MM.1S (cell line): ENCODE results near the gene CD151.

Experiments used
- DNase-seq: peaks from one replicate; pipeline ENCODE4 v3.0.0-alpha.2; 2015
- H2AFZ ChIP-seq: fragments of 300-600 bp; sonication (generic); 2 replicates; pipeline ENCODE4 v1.6.0; 2016; ENCODE audit warnings: antibody characterized with exemption, low read length
- H3F3A ChIP-seq: fragments of 300-600 bp; sonication (generic); 2 replicates; pipeline ENCODE4 v1.6.1; 2016; ENCODE audit warnings: mild to moderate bottlenecking, antibody characterized with exemption, low read length, moderate library complexity, mixed read lengths; ENCODE audit not compliant: insufficient read depth
- H3K27ac ChIP-seq: fragments of 300-600 bp; sonication (generic); 2 replicates; pipeline ENCODE4 v1.5.1; 2016; ENCODE audit warnings: mild to moderate bottlenecking, low read length
- H3K27me3 ChIP-seq: fragments of 300-600 bp; sonication (generic); replicated peaks from 2 replicates; pipeline ENCODE4 v1.6.0; 2016; ENCODE audit warnings: low read length; ENCODE audit not compliant: insufficient read depth
- H3K36me3 ChIP-seq: fragments of 300-600 bp; sonication (generic); replicated peaks from 2 replicates; pipeline ENCODE4 v1.6.1; 2016; ENCODE audit warnings: mild to moderate bottlenecking, low read length, mixed read lengths; ENCODE audit not compliant: insufficient read depth
- H3K4me1 ChIP-seq: fragments of 300-600 bp; sonication (generic); 2 replicates; pipeline ENCODE4 v1.6.1; 2016; ENCODE audit warnings: low read length, mixed read lengths
- H3K4me2 ChIP-seq: fragments of 300-600 bp; sonication (generic); 2 replicates; pipeline ENCODE4 v1.6.0; 2016; ENCODE audit warnings: low read depth, low read length
- H3K4me3 ChIP-seq: fragments of 300-600 bp; sonication (generic); 2 replicates; pipeline ENCODE4 v1.5.1; 2016; ENCODE audit warnings: low read length, mixed read lengths
- H3K79me2 ChIP-seq: fragments of 300-600 bp; sonication (generic); 2 replicates; pipeline ENCODE4 v1.6.1; 2016; ENCODE audit warnings: mixed run types, low read length, mixed read lengths
- H3K9ac ChIP-seq: fragments of 300-600 bp; sonication (generic); 2 replicates; pipeline ENCODE4 v1.6.1; 2016; ENCODE audit warnings: low read length, mixed read lengths
- H3K9me2 ChIP-seq: fragments of 300-600 bp; sonication (generic); replicated peaks from 2 replicates; pipeline ENCODE4 v1.6.1; 2016; ENCODE audit warnings: mild to moderate bottlenecking, low read length, mixed read lengths; ENCODE audit not compliant: insufficient read depth
- H3K9me3 ChIP-seq: fragments of 300-600 bp; sonication (generic); replicated peaks from 2 replicates; pipeline ENCODE4 v1.6.1; 2016; ENCODE audit warnings: mild to moderate bottlenecking, low read length, mixed read lengths; ENCODE audit not compliant: insufficient read depth
- H4K20me1 ChIP-seq: fragments of 300-600 bp; sonication (generic); 2 replicates; pipeline ENCODE4 v1.6.1; 2016; ENCODE audit warnings: mild to moderate bottlenecking, low read length, moderate library complexity, mixed read lengths; ENCODE audit not compliant: insufficient read depth
- CTCF ChIP-seq: fragments of 300-600 bp; sonication (generic); IDR thresholded peaks from 2 replicates; pipeline ENCODE4 v1.5.1; 2016; ENCODE audit warnings: antibody characterized with exemption, low read length, mixed read lengths
- EZH2 ChIP-seq: fragments of 300-600 bp; sonication (generic); optimal IDR thresholded peaks from 2 replicates; pipeline ENCODE3; 2017; ENCODE audit warnings: low read depth, mild to moderate bottlenecking, antibody characterized with exemption, low read length, mixed read lengths
- EZH2phosphoT487 ChIP-seq: fragments of 300-600 bp; sonication (generic); IDR thresholded peaks from 2 replicates; pipeline ENCODE4 v1.6.1; 2018; ENCODE audit warnings: antibody characterized with exemption, low read length

Gene CD151

GRCh38 chr11:787084-787675, 45.6 kb upstream of the CD151 start:
- H3F3A ChIP-seq: peaks cover 10% of the 10 kb centered on the region; the same call in 1 of the 2 replicates

GRCh38 chr11:788009-788640, 44.6 kb upstream of the CD151 start:
- Histone ChIP-seq H3K4me3 (no peak overlapping the region), H3K4me1 (0 out of 2 replicates have a peak, but pooled peaks cover 3% of the 10 kb centered on the region), H2AFZ (no peak overlapping the region), H3K27me3 (no peaks in the 10 kb centered on the region), H3K9me3 (no peaks in the 10 kb centered on the region), H3K27ac (no peak overlapping the region), H3K9me2 (no peaks in the 10 kb centered on the region), H3K4me2 (no peak overlapping the region), H4K20me1 (no peaks in the 10 kb centered on the region), H3K79me2 (peaks cover 18% of the 10 kb centered on the region), H3K36me3 (no peaks in the 10 kb centered on the region), H3K9ac (no peak overlapping the region), H3F3A (peaks cover 10% of the 10 kb centered on the region; the same call in 1 of the 2 replicates)
- no peak for DNase-seq
- TF ChIP-seq EZH2phosphoT487 (no peak), EZH2 (no peak), CTCF (no peak)

More at GRCh38 chr11:787084-787675, 45.6 kb upstream of the CD151 start:
- H3K4me2 ChIP-seq: no peak overlapping the region
- no peak overlapping the region for H2AFZ ChIP-seq
- no peak for DNase-seq
- H3K27ac ChIP-seq: no peak overlapping the region
- no peak overlapping the region for H3K4me3 ChIP-seq
- no peaks in the 10 kb centered on the region for H3K9me2 ChIP-seq
- H4K20me1 ChIP-seq: no peaks in the 10 kb centered on the region
- TF ChIP-seq EZH2phosphoT487 (no peak), EZH2 (no peak), CTCF (no peak)
- peaks cover 17% of the 10 kb centered on the region for H3K79me2 ChIP-seq
- H3K36me3 ChIP-seq: no peaks in the 10 kb centered on the region
- no peaks in the 10 kb centered on the region for H3K27me3 ChIP-seq
- 0 out of 2 replicates have a peak, but pooled peaks cover 3% of the 10 kb centered on the region for H3K4me1 ChIP-seq
- H3K9me3 ChIP-seq: no peaks in the 10 kb centered on the region
- H3K9ac ChIP-seq: no peak overlapping the region

GRCh38 chr11:788953-789940, 43.5 kb upstream of the CD151 start:
- peaks cover 25% of the 10 kb centered on the region for H3K79me2 ChIP-seq
- TF ChIP-seq CTCF: no peak
- TF ChIP-seq EZH2: no peak
- TF ChIP-seq EZH2phosphoT487: no peak
- H3K36me3 ChIP-seq: no peaks in the 10 kb centered on the region
- no peaks in the 10 kb centered on the region for H3K9me2 ChIP-seq
- H4K20me1 ChIP-seq: no peaks in the 10 kb centered on the region
- peaks cover 10% of the 10 kb centered on the region; the same call in 1 of the 2 replicates for H3F3A ChIP-seq
- 0 out of 2 replicates have a peak overlapping the region, but pooled peaks have one; percentile 30 for H2AFZ ChIP-seq
- DNase-seq: peak; percentile 79
- no peaks in the 10 kb centered on the region for H3K9me3 ChIP-seq
- H3K27ac ChIP-seq: peak overlapping the region; percentile 4; the same call in 1 of the 2 replicates
- 0 out of 2 replicates have a peak, but pooled peaks cover 3% of the 10 kb centered on the region for H3K4me1 ChIP-seq
- H3K27me3 ChIP-seq: no peaks in the 10 kb centered on the region
- peak overlapping the region; percentile 85 for H3K4me3 ChIP-seq
- H3K4me2 ChIP-seq: peak overlapping the region; percentile 73
- H3K9ac ChIP-seq: peak overlapping the region; percentile 41
